LNCaP clone FGC (cell line): Measurements from ENCODE around the gene TEKT3.

ENCODE experiments used
- DNase-seq: peaks from one replicate; pipeline ENCODE4 v3.0.0-alpha.2; 2011; ENCODE audit warnings: low read depth
- H3K4me3 ChIP-seq: 2 replicates; pipeline ENCODE4 v1.5.1; 2011; ENCODE audit warnings: mild to moderate bottlenecking, low read depth, low read length, control low read depth
- TF ChIP-seq, protein P1 (sequence below): IDR thresholded peaks from 2 replicates; pipeline ENCODE4 v1.5.1; 2012; ENCODE audit warnings: mild to moderate bottlenecking; ENCODE audit not compliant: control insufficient read depth, insufficient read depth; ENCODE audit errors: extremely low read depth

The TEKT3 gene

GRCh38 chr17:15319452-15320010, 21.9 kb downstream of the TEKT3 start:
- DNase-seq, result no peak
- TF ChIP-seq, protein P1, sequence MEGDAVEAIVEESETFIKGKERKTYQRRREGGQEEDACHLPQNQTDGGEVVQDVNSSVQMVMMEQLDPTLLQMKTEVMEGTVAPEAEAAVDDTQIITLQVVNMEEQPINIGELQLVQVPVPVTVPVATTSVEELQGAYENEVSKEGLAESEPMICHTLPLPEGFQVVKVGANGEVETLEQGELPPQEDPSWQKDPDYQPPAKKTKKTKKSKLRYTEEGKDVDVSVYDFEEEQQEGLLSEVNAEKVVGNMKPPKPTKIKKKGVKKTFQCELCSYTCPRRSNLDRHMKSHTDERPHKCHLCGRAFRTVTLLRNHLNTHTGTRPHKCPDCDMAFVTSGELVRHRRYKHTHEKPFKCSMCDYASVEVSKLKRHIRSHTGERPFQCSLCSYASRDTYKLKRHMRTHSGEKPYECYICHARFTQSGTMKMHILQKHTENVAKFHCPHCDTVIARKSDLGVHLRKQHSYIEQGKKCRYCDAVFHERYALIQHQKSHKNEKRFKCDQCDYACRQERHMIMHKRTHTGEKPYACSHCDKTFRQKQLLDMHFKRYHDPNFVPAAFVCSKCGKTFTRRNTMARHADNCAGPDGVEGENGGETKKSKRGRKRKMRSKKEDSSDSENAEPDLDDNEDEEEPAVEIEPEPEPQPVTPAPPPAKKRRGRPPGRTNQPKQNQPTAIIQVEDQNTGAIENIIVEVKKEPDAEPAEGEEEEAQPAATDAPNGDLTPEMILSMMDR, result no peak
- no peak overlapping the region for H3K4me3 ChIP-seq

GRCh38 chr17:15311996-15312395, 29.4 kb downstream of the TEKT3 start:
- TF ChIP-seq, protein P1, result no peak
- no peak for DNase-seq
- H3K4me3 ChIP-seq, result no peak overlapping the region

- no peak overlapping the region for H3K4me3 ChIP-seq
- TF ChIP-seq, protein P1, result no peak
- DNase-seq, result no peak
These were observed 31.6 kb downstream of the TEKT3 start for GRCh38 chr17:15309793-15310192.

DNA sequence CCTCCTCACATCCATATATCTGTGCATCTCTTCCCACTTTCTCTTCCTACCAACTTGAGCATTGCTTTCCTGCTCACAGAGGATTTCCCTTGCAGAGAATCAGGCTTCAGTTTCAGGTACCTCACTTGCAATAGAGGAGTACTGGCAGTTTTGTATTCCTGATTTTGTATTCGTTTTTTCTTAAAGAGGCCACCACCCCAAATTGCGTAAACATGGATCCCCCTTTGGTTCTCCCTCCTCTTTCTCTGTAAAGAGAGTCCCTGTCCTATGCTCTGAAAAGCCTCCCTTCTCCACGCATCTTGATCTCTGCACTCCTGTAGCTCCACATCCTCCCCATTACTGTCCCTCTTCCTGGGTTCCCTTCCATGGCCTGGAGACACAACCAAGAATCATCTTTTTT, 32.2 kb downstream of the TEKT3 start:
- no peak for DNase-seq
- TF ChIP-seq, protein P1, result no peak
- no peak overlapping the region for H3K4me3 ChIP-seq

DNA sequence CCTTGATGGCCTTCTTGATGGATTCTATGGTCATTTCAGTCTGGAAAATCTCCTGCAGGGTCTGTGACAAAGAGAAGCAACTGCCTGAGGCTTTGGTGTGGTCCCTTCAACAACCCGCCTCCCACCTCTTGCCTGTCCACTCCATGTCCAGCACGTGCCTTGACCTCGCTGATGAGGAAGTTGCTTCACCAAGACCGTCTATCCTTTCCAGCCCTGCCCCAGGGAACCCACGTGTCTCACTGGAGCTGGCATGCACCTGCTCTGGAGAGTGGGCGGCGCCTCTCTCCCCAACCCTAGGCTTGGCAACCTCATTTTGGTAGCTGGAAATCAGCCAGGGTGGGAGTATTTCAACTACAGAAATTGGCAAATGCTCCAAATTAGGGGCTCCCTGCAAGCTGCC, 32.6 kb downstream of the TEKT3 start:
- no peak for DNase-seq
- no peak overlapping the region for H3K4me3 ChIP-seq
- TF ChIP-seq, protein P1, result no peak

DNA sequence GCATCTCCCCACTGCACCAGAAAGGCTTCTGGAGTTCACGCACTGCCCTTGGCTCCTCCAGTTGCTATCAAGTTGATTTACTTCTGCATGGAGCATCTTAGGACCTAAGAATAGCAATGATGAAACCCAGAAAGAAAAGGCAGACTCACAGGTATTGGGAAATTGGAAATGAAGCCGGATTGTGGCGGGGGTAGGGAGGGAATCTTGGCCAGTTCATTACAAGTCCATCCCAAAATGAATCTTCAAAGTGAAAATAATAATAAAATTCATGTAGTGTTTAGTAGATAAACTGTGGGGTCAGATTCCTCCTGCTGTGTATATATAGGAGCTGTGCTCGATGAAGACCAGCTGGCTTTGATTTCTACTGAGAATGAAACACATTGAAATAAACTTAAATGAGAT, 33.7 kb downstream of the TEKT3 start:
- DNase-seq, result no peak
- no peak overlapping the region for H3K4me3 ChIP-seq
- TF ChIP-seq, protein P1, result no peak

DNA sequence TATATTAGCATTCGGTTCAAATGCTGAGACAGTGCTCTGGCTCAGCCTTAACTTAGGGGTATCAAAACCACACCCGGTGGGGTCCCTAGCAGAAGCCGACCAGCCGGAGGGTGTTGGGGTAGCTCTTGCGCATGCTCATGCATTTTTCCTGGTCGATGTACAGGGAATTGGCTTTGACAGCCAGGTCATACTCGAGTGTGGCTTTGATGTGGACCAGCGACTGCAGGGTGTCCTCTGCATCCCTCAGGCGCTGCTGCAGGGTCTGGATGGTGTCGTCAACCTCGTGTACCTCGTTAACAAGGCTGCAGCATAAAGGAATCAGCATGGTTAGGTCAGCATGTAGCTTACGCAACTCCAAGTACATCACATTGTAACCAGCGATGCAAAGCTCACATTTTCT, 37.5 kb downstream of the TEKT3 start:
- TF ChIP-seq, protein P1, result no peak
- H3K4me3 ChIP-seq, result no peak overlapping the region
- DNase-seq, result no peak
